HG03196 (cell line): Measurements from ENCODE around the gene CDK8.

ENCODE experiments used
- ATAC-seq: cut with Tn5 transposase; IDR thresholded peaks from one replicate; pipeline ENCODE4 v1.9.1; 2021; ENCODE audit not compliant: unreplicated experiment

The CDK8 gene

DNA sequence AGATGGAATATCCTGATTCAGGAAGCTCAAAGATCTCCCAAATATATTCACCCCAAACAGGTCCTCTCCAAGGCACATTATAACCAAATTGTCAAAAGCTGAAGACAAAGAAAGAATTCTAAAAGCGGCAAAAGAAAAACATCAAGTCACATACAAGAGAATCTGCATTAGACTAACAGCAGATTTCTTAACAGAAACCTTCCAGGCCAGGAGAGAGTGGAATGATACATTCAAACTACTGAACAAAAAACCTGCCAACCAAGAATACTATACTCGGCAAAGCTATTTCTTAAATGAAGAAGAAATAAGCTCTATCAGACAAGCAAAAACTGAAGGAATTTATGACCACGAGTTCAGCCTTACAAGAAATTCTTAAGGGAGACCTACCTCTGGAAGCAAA, 183.0 kb downstream of the CDK8 start:
- ATAC-seq = no peak

DNA sequence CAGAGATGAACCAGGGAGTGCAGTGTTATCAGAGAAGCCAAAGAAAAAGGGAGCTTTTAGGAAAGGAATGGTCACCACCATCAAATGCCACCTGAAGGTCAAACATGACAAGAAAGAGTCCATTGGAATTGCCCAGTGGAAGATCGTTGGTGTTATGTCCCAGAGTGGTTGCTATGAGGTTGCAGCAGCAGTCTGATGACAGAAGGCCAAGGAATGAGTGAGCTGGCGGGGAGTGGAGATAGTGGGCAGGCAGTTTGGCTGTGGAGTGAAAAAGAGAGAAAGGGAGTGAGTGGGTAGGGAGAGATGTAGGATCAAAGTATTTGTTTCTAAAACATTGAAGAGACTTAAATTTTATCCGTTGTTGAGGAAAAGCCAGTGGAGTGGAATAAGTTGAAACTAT, 186.2 kb downstream of the CDK8 start:
- ATAC-seq = no peak

GRCh38 chr13:26441476-26441875, 187.5 kb downstream of the CDK8 start:
- ATAC-seq = no peak

GRCh38 chr13:26442541-26442940, 188.6 kb downstream of the CDK8 start:
- ATAC-seq = no peak

DNA sequence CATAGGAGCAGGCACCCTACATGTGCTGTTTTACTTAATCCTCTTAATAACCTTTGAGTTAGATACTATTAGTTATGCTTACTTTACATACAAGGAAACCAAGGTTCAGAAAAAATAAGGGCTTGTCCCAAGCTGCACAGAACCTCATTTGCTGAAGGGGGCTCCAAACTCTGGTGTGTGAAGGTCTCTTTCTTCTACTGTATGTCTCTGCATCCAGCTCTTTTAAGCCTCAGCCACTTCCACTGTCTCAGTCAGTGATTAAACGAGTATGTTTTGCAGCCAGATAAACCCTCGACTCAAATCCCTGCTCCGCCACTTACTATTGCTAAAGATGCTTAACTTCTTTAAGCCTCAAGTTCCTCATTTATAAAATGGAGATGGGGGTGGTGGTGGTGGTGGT, 191.2 kb downstream of the CDK8 start:
- ATAC-seq = no peak

DNA sequence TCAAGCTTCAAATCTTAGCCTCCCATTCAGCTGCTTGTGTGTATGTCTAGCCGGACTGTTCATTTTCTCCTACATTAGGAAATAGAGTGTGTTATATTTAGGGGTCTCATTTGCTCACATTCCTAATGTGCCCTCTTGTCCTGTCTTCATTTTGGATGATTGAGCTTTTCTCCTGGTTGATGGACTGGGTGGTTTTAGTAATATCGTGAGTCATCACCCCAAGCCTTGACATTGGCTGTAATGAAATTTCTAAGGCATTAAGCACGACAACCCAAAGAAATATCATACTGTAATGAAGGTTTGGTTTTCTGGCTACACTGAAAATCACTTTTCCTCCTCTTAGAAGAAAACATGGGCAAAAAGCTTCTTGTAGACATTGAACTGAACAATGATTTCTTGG, 192.8 kb downstream of the CDK8 start:
- ATAC-seq = no peak

DNA sequence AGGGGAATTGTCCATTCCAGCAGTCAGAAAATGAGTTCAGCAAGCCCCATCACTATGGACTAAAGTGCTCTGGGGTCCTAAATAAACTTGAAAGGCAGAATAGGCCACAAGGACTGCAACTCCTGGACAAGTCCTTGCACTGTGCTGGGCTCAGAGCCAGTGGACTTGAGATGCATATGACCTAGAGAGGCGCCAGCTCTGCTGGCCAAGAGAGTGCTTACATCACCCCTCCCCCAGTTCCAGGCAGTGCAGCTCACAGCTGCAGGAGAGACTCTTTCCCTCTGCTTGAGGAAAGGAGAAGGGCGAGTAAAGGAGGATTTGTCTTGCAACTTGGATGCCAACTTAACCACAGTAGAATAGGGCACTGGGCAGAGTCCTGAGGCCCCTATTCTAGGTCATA, 194.1 kb downstream of the CDK8 start:
- ATAC-seq = no peak

GRCh38 chr13:26449063-26449848, 195.3 kb downstream of the CDK8 start:
- no peak for ATAC-seq
